B cell (primary cell): Measurements from ENCODE around the gene IGSF9B. TPM values are rescaled to one million over a fixed set of nuclear protein-coding genes. Genes with fewer than 3 reads are reported as not detected.

Experiments
- ATAC-seq: fragments of 200-7000 bp; cut with Tn5 transposase; one replicate; pipeline ENCODE4 v1.10.0; 2021; ENCODE audit warnings: low read depth, mild to moderate bottlenecking, moderate number of reproducible peaks, moderate library complexity
- CTCF ChIA-PET: fragments of 350-600 bp; sonication (Branson Sonifier 250); formaldehyde crosslinking; loops from one replicate; lab custom pipeline; 2021; ENCODE audit warnings: antibody characterized with exemption, inconsistent platforms; lab: Charles Lee
- POLR2A ChIA-PET: fragments of 350-600 bp; sonication (Branson Sonifier 250); formaldehyde crosslinking; loops from one replicate; lab custom pipeline; 2021; ENCODE audit warnings: antibody characterized with exemption; lab: Charles Lee
- DNase-seq: peaks from one replicate; pipeline ENCODE4 v3.0.0; 2013
- H2AFZ ChIP-seq: 2 replicates; pipeline ENCODE4 v1.6.1; 2012; ENCODE audit warnings: mild to moderate bottlenecking, low read depth, low read length; ENCODE audit not compliant: insufficient read depth, poor library complexity, severe bottlenecking
- H3K27ac ChIP-seq, 2 donors: 1 replicate in 1 of 2; 2 replicates in 1 of 2; pipeline ENCODE4 v1.5.1; 2012 to 2013; ENCODE audit warnings: low read length in 2 of 2, mild to moderate bottlenecking in 2 of 2, moderate library complexity in 1 of 2
- H3K27me3 ChIP-seq, 4 experiments: fragments of 200-600 bp in 1 of 4; sonication (generic) in 1 of 4; replicated peaks in 1 of 4; 1 replicate in 2 of 4; 2 replicates in 2 of 4; pipeline versions ENCODE4 v1.6.1 to v1.7.0; 2013 to 2016; ENCODE audit warnings: low read length in 3 of 4, mild to moderate bottlenecking in 2 of 4, mixed read lengths in 1 of 4, moderate library complexity in 1 of 4; ENCODE audit not compliant: insufficient read depth in 4 of 4, control insufficient read depth in 3 of 4; ENCODE audit errors: control extremely low read depth in 1 of 4
- H3K36me3 ChIP-seq, 2 experiments: replicated peaks in 1 of 2; 1 replicate in 1 of 2; 2 replicates in 1 of 2; pipeline versions ENCODE4 v1.6.1 to v1.7.1; 2013; ENCODE audit warnings: low read length in 1 of 2; ENCODE audit not compliant: insufficient read depth in 2 of 2, control insufficient read depth in 1 of 2; ENCODE audit errors: control extremely low read depth in 1 of 2, extremely low read depth in 1 of 2
- H3K4me1 ChIP-seq, 2 donors: fragments of 200-600 bp in 1 of 2; sonication (generic) in 1 of 2; 1 replicate in 1 of 2; 2 replicates in 1 of 2; pipeline versions ENCODE4 v1.5.1 to v1.6.1; 2013 to 2017; ENCODE audit warnings: low read length in 2 of 2; ENCODE audit not compliant: control insufficient read depth in 2 of 2, insufficient read depth in 2 of 2
- H3K4me2 ChIP-seq: replicated peaks from 2 replicates; pipeline ENCODE3; 2012; ENCODE audit warnings: mild to moderate bottlenecking, low read depth, low read length; ENCODE audit not compliant: poor library complexity, severe bottlenecking
- H3K4me3 ChIP-seq, 5 experiments: fragments of 200-600 bp in 1 of 5; sonication (generic) in 1 of 5; 1 replicate in 3 of 5; 2 replicates in 2 of 5; pipeline versions ENCODE4 v1.5.1 to v1.7.0; 2011 to 2016; ENCODE audit warnings: low read length in 4 of 5, mild to moderate bottlenecking in 4 of 5, low read depth in 2 of 5, control low read depth in 1 of 5, moderate library complexity in 1 of 5; ENCODE audit not compliant: insufficient read depth in 1 of 5; ENCODE audit errors: control extremely low read depth in 1 of 5, extremely low read depth in 1 of 5
- H3K79me2 ChIP-seq: fragments of 200-600 bp; sonication (generic); one replicate; pipeline ENCODE4 v1.6.0; 2016; ENCODE audit warnings: low read length; ENCODE audit not compliant: control insufficient read depth, insufficient read depth
- H3K9ac ChIP-seq: fragments of 200-600 bp; sonication (generic); 2 replicates; pipeline ENCODE4 v1.6.1; 2017; ENCODE audit warnings: mild to moderate bottlenecking, low read length, moderate library complexity
- H3K9me3 ChIP-seq, 3 donors: one replicate each; pipeline versions ENCODE4 v1.6.1 to v1.7.1; 2013; ENCODE audit warnings: low read length in 2 of 3; ENCODE audit not compliant: control insufficient read depth in 2 of 3, insufficient read depth in 1 of 3; ENCODE audit errors: control extremely low read depth in 1 of 3
- H4K20me1 ChIP-seq: 2 replicates; pipeline ENCODE4 v1.6.0; 2012; ENCODE audit warnings: mild to moderate bottlenecking, low read length; ENCODE audit not compliant: insufficient read depth, control insufficient read depth, poor library complexity, severe bottlenecking
- H3K27ac Mint-ChIP-seq: one replicate; pipeline ENCODE4 v1.8.0; 2021; ENCODE audit warnings: mixed read lengths
- H3K27me3 Mint-ChIP-seq: one replicate; pipeline ENCODE4 v1.8.0; 2021; ENCODE audit warnings: mixed read lengths
- H3K4me1 Mint-ChIP-seq: one replicate; pipeline ENCODE4 v1.8.0; 2021; ENCODE audit warnings: mixed read lengths
- H3K4me3 Mint-ChIP-seq: one replicate; pipeline ENCODE4 v1.8.0; 2021; ENCODE audit warnings: mixed read lengths
- H3K9me3 Mint-ChIP-seq: one replicate; pipeline ENCODE4 v1.8.0; 2022; ENCODE audit warnings: mixed read lengths; ENCODE audit not compliant: insufficient read depth
- CTCF ChIP-seq: fragments of 200-600 bp; IDR thresholded peaks from one replicate; pipeline ENCODE4 v1.8.0; 2022; ENCODE audit warnings: antibody characterized with exemption, mild to moderate bottlenecking
- EZH2 ChIP-seq: IDR thresholded peaks from 2 replicates; pipeline ENCODE4 v1.6.1; 2012; ENCODE audit warnings: borderline replicate concordance, low read depth, mild to moderate bottlenecking, moderate library complexity, low read length; ENCODE audit not compliant: insufficient read depth, poor library complexity, severe bottlenecking
- WGBS: methylation state at CpG from one replicate; pipeline ENCODE4 v1.1.5; 2013; ENCODE audit warnings: missing lambda C conversion rate; ENCODE audit not compliant: insufficient coverage; 5-methylcytosine and 5-hydroxymethylcytosine counted together
- intact Hi-C: fragments of 100-400 bp; cut with micrococcal nuclease; formaldehyde crosslinking; loops from one replicate; pipeline ENCODE4 v1.10.0; 2022
- polyA plus RNA-seq: library from polyadenylated mRNA; depleted of rRNA; stranded (reverse); fragments of >200 nt; gene quantifications from 2 replicates; pipeline ENCODE4 v1.2.3, GENCODE V29; 2012
- total RNA-seq, 2 donors: library from RNA; stranded (reverse); fragments of 120-200 nt in 1 of 2; gene quantifications; 1 replicate in 1 of 2; 2 replicates in 1 of 2; pipeline versions ENCODE4 v1.2.3 to v1.2.4, GENCODE V29; 2013 to 2022

Gene IGSF9B
- total and polyA plus RNA-seq, 2 donors (not counting 1 experiment from before 2014, with no cell fraction given) = 0.15 to 0.37 TPM

GRCh38 chr11:133902506-133902905 lies 54.3 kb downstream of the IGSF9B start:
- POLR2A ChIA-PET = no interaction called here
- Histone ChIP-seq H3K4me1 (peaks cover 2 to 4% of the 10 kb centered on the region in 2 donors), H3K4me3 (no peak overlapping the region), H3K27me3 (no peaks in the 10 kb centered on the region), H3K9ac (no peak overlapping the region), H3K36me3 (no peaks in the 10 kb centered on the region), H3K79me2 (no peaks in the 10 kb centered on the region), H3K4me2 (no peak overlapping the region), H3K27ac (no peak overlapping the region), H3K9me3 (peaks cover 0 to 7% (median 0%) of the 10 kb centered on the region in 3 donors), H4K20me1 (no peaks in the 10 kb centered on the region), H2AFZ (no peak overlapping the region)
- no peak for TF ChIP-seq EZH2
- no peak for TF ChIP-seq CTCF
- WGBS = 92% methylated on average over 4 of the region's 4 CpGs
- Mint-ChIP-seq H3K4me1 (peaks cover 17% of the 10 kb centered on the region), H3K4me3 (no peak overlapping the region), H3K9me3 (no peaks in the 10 kb centered on the region), H3K27me3 (peaks cover 10% of the 10 kb centered on the region), H3K27ac (no peak overlapping the region)
- intact Hi-C loops = no loop called here
- ATAC-seq (no peak), DNase-seq (no peak)
- CTCF ChIA-PET = no interaction called here

DNA sequence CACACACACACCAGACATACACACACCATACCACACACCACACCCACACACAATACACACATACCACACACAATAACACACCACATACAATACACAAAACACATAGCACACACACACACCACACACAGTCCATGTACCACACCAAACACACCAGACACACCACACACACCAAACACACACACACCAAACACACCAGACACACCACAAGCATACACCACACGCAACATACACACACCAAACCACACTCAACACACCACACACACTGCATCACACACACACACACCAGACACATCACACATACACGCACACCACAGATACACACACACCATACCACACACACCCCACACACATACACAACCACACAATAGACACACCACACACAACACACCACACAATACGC lies 54.8 kb downstream of the IGSF9B start:
- H3K27me3 Mint-ChIP-seq = peaks cover 10% of the 10 kb centered on the region
- Histone ChIP-seq H4K20me1 (no peaks in the 10 kb centered on the region), H3K79me2 (no peaks in the 10 kb centered on the region), H3K9ac (no peak overlapping the region), H3K36me3 (no peaks in the 10 kb centered on the region), H3K4me2 (no peak overlapping the region), H2AFZ (no peak overlapping the region), H3K27ac (no peak overlapping the region), H3K4me3 (no peak overlapping the region), H3K4me1 (peaks cover 2 to 4% of the 10 kb centered on the region in 2 donors), H3K9me3 (peaks cover 0 to 7% (median 0%) of the 10 kb centered on the region in 3 donors), H3K27me3 (no peaks in the 10 kb centered on the region)
- no peak overlapping the region for H3K4me3 Mint-ChIP-seq
- H3K9me3 Mint-ChIP-seq = no peaks in the 10 kb centered on the region
- TF ChIP-seq CTCF (no peak), EZH2 (no peak)
- intact Hi-C loops = no loop called here
- H3K27ac Mint-ChIP-seq = no peak overlapping the region
- H3K4me1 Mint-ChIP-seq = peaks cover 17% of the 10 kb centered on the region
- ChIA-PET POLR2A (no interaction called here), CTCF (no interaction called here)
- no peak for DNase-seq
- WGBS = 98% methylated on average over 3 of the region's 3 CpGs
- ATAC-seq = no peak
